Endothelial cell (in vitro differentiated cells): ENCODE results near the gene C11orf86. TPM values are rescaled to one million over a fixed set of nuclear protein-coding genes. Genes with fewer than 3 reads are reported as not detected.
"Not testable (repeated sequence)": the region's sequence is repeated elsewhere in the genome, so short reads cannot be mapped to it uniquely, and the experiment has no call there.

Experiments
- DNase-seq: peaks from one replicate; pipeline ENCODE4 v3.0.0; 2021; ENCODE audit warnings: low spot score
- H3K27ac Mint-ChIP-seq: one replicate; pipeline ENCODE4 v1.8.0; 2021; ENCODE audit warnings: mixed read lengths, inconsistent platforms; ENCODE audit not compliant: unreplicated experiment
- H3K27me3 Mint-ChIP-seq: one replicate; pipeline ENCODE4 v1.8.0; 2021; ENCODE audit warnings: mild to moderate bottlenecking, moderate library complexity, mixed read lengths, inconsistent platforms; ENCODE audit not compliant: unreplicated experiment
- H3K36me3 Mint-ChIP-seq: one replicate; pipeline ENCODE4 v1.8.0; 2021; ENCODE audit warnings: mild to moderate bottlenecking, low read depth, mixed read lengths, inconsistent platforms; ENCODE audit not compliant: unreplicated experiment
- H3K4me1 Mint-ChIP-seq: one replicate; pipeline ENCODE4 v1.8.0; 2021; ENCODE audit warnings: mild to moderate bottlenecking, mixed read lengths, inconsistent platforms; ENCODE audit not compliant: unreplicated experiment
- H3K4me3 Mint-ChIP-seq: one replicate; pipeline ENCODE4 v1.8.0; 2021; ENCODE audit warnings: mild to moderate bottlenecking, mixed read lengths, inconsistent platforms; ENCODE audit not compliant: unreplicated experiment
- H3K9me3 Mint-ChIP-seq: one replicate; pipeline ENCODE4 v1.8.0; 2021; ENCODE audit warnings: mixed read lengths, inconsistent platforms; ENCODE audit not compliant: unreplicated experiment
- CTCF ChIP-seq: fragments of 200-600 bp; sonication (generic); IDR thresholded peaks from one replicate; pipeline ENCODE4 v1.5.0; 2021; ENCODE audit warnings: antibody characterized with exemption; ENCODE audit not compliant: unreplicated experiment
- total RNA-seq: library from RNA; stranded (reverse); fragmentation: NEBNext Ultra II Directional; extraction: Animal tissue kit (Norgen Biotek cat#: 25700); gene quantifications from one replicate; pipeline ENCODE4 v1.2.1, GENCODE V29; 2021; ENCODE audit not compliant: unreplicated experiment

Gene C11orf86
- total RNA-seq, 1 donor from 2014 or later, result not detected

GRCh38 chr11:67002921-67003411 is 27.9 kb downstream of the C11orf86 start:
- Mint-ChIP-seq H3K36me3 (no peaks in the 10 kb centered on the region), H3K27ac (no peak overlapping the region), H3K27me3 (peaks cover 4% of the 10 kb centered on the region), H3K9me3 (no peaks in the 10 kb centered on the region), H3K4me3 (no peak overlapping the region), H3K4me1 (peaks cover 12% of the 10 kb centered on the region)
- DNase-seq, result no peak
- TF ChIP-seq CTCF, result no peak

- not testable (repeated sequence) for H3K36me3 Mint-ChIP-seq, H3K9me3 Mint-ChIP-seq, DNase-seq, H3K4me3 Mint-ChIP-seq, H3K27ac Mint-ChIP-seq, H3K27me3 Mint-ChIP-seq
- H3K4me1 Mint-ChIP-seq, result peaks cover 12% of the 10 kb centered on the region
Measured at GRCh38 chr11:67005200-67005599, 30.1 kb downstream of the C11orf86 start.

GRCh38 chr11:67006029-67006884 is 31.2 kb downstream of the C11orf86 start:
- no peak overlapping the region for H3K4me3 Mint-ChIP-seq
- peaks cover 7% of the 10 kb centered on the region for H3K4me1 Mint-ChIP-seq
- H3K27ac Mint-ChIP-seq, result no peak overlapping the region
- no peaks in the 10 kb centered on the region for H3K9me3 Mint-ChIP-seq
- peaks cover 6% of the 10 kb centered on the region for H3K27me3 Mint-ChIP-seq
- no peak for TF ChIP-seq CTCF
- H3K36me3 Mint-ChIP-seq, result no peaks in the 10 kb centered on the region
- DNase-seq, result no peak

- no peak for TF ChIP-seq CTCF
- Mint-ChIP-seq H3K27me3 (peaks cover 6% of the 10 kb centered on the region), H3K36me3 (no peaks in the 10 kb centered on the region), H3K4me1 (peaks cover 5% of the 10 kb centered on the region), H3K27ac (no peak overlapping the region), H3K9me3 (no peaks in the 10 kb centered on the region), H3K4me3 (no peak overlapping the region)
- DNase-seq, result no peak
Measured at GRCh38 chr11:67007126-67007525, 32.0 kb downstream of the C11orf86 start.

GRCh38 chr11:67010296-67010905 is 35.3 kb downstream of the C11orf86 start:
- Mint-ChIP-seq H3K4me1 (no peaks in the 10 kb centered on the region), H3K4me3 (no peak overlapping the region), H3K9me3 (no peaks in the 10 kb centered on the region), H3K27ac (no peak overlapping the region), H3K27me3 (peaks cover 14% of the 10 kb centered on the region), H3K36me3 (peaks cover 4% of the 10 kb centered on the region)
- no peak for DNase-seq
- no peak for TF ChIP-seq CTCF
